HEK293 (cell line): ENCODE results near the gene GRIN2A.

ENCODE experiments used
- CTCF ChIA-PET: fragments of 350-600 bp; formaldehyde crosslinking; extraction: SDS; loops from one replicate; lab custom pipeline; 2021; ENCODE audit warnings: antibody characterized with exemption; lab: Yijun Ruan, JAX
- POLR2A ChIA-PET: fragments of 300-600 bp; formaldehyde crosslinking; extraction: SDS; loops from one replicate; lab custom pipeline; 2020; ENCODE audit warnings: antibody characterized with exemption, inconsistent platforms; lab: Yijun Ruan, JAX
- H3K27ac ChIP-seq: fragments of 200-500 bp; sonication (Bioruptor generic); 2 replicates; pipeline ENCODE4 v1.5.1; 2014; ENCODE audit warnings: low read depth, low read length, control low read depth, inconsistent platforms; ENCODE audit errors: extremely low read depth
- H3K36me3 ChIP-seq, 2 experiments: fragments of 200-500 bp in 1 of 2; sonication (Bioruptor generic) in 1 of 2; 1 replicate in 1 of 2; 2 replicates in 1 of 2; pipeline ENCODE4 v1.5.1; 2014 to 2017; ENCODE audit warnings: inconsistent platforms in 2 of 2, low read length in 2 of 2; ENCODE audit not compliant: control insufficient read depth in 2 of 2, insufficient read depth in 1 of 2
- H3K4me1 ChIP-seq: fragments of 200-500 bp; sonication (Bioruptor generic); 2 replicates; pipeline ENCODE4 v1.5.1; 2014; ENCODE audit warnings: mild to moderate bottlenecking, low read length, inconsistent platforms; ENCODE audit not compliant: control insufficient read depth, insufficient read depth
- H3K4me3 ChIP-seq: 2 replicates; pipeline ENCODE4 v1.5.1; 2011; ENCODE audit warnings: low read depth, mild to moderate bottlenecking, control low read depth, low read length, moderate library complexity
- H3K9me3 ChIP-seq: fragments of 200-500 bp; sonication (Bioruptor generic); 2 replicates; pipeline ENCODE4 v1.5.1; 2014; ENCODE audit warnings: low read depth, low read length, inconsistent platforms; ENCODE audit not compliant: control insufficient read depth, insufficient read depth
- AEBP2 ChIP-seq: fragments of 450-650 bp; formaldehyde crosslinking; IDR thresholded peaks from 2 replicates; pipeline ENCODE4 v1.5.1; 2016; ENCODE audit warnings: missing biosample characterization, missing genetic modification characterization, borderline replicate concordance
- CTCF ChIP-seq: fragments of 450-650 bp; formaldehyde crosslinking; IDR thresholded peaks from 2 replicates; pipeline ENCODE4 v1.5.1; 2016; ENCODE audit warnings: missing biosample characterization, missing genetic modification characterization
- GLI2 ChIP-seq: fragments of 450-650 bp; formaldehyde crosslinking; IDR thresholded peaks from 2 replicates; pipeline ENCODE4; 2017; ENCODE audit warnings: missing biosample characterization, missing genetic modification characterization, low read depth, borderline replicate concordance
- HOXC10 ChIP-seq: sonication (generic); formaldehyde crosslinking; IDR thresholded peaks from 2 replicates; pipeline ENCODE4 v1.8.1; 2023; ENCODE audit warnings: mild to moderate bottlenecking, missing genetic modification reagents
- PRDM2 ChIP-seq: fragments of 450-650 bp; formaldehyde crosslinking; IDR thresholded peaks from 2 replicates; pipeline ENCODE4 v1.5.1; 2016; ENCODE audit warnings: missing biosample characterization, missing genetic modification characterization, borderline replicate concordance
- PRDM6 ChIP-seq: fragments of 450-650 bp; formaldehyde crosslinking; IDR thresholded peaks from 2 replicates; pipeline ENCODE4 v1.5.1; 2017; ENCODE audit warnings: missing biosample characterization, missing genetic modification characterization
- REPIN1 ChIP-seq: fragments of 450-650 bp; formaldehyde crosslinking; IDR thresholded peaks from 2 replicates; pipeline ENCODE4 v1.5.1; 2017; ENCODE audit warnings: missing biosample characterization, missing genetic modification characterization, low read depth
- ZFHX2 ChIP-seq: fragments of 450-650 bp; formaldehyde crosslinking; conservative IDR thresholded peaks from 2 replicates; pipeline ENCODE4 v1.5.1; 2016; ENCODE audit warnings: missing biosample characterization, missing genetic modification characterization
- ZNF121 ChIP-seq: fragments of 450-650 bp; formaldehyde crosslinking; IDR thresholded peaks from 2 replicates; pipeline ENCODE4 v1.5.1; 2016; ENCODE audit warnings: missing biosample characterization, missing genetic modification characterization
- ZNF175 ChIP-seq: fragments of 450-650 bp; formaldehyde crosslinking; IDR thresholded peaks from 2 replicates; pipeline ENCODE4 v1.5.1; 2016; ENCODE audit warnings: missing biosample characterization, missing genetic modification characterization
- ZNF239 ChIP-seq: fragments of 450-650 bp; formaldehyde crosslinking; IDR thresholded peaks from 2 replicates; pipeline ENCODE4 v1.5.1; 2016; ENCODE audit warnings: missing biosample characterization, missing genetic modification characterization
- ZNF274 ChIP-seq, 2 experiments: fragments of 200-500 bp in 1 of 2; fragments of 450-650 bp in 1 of 2; sonication (Bioruptor generic) in 1 of 2; formaldehyde crosslinking in 1 of 2; IDR thresholded peaks; 2 replicates each; pipeline versions ENCODE4 v1.5.1 to v1.6.1; 2014 to 2016; ENCODE audit warnings: borderline replicate concordance in 1 of 2, inconsistent platforms in 1 of 2, low read length in 1 of 2, missing biosample characterization in 1 of 2, missing genetic modification characterization in 1 of 2
- ZNF341 ChIP-seq: fragments of 450-650 bp; formaldehyde crosslinking; IDR thresholded peaks from 2 replicates; pipeline ENCODE4; 2016; ENCODE audit warnings: low read depth, missing biosample characterization, missing genetic modification characterization
- ZNF350 ChIP-seq: fragments of 450-650 bp; formaldehyde crosslinking; IDR thresholded peaks from 2 replicates; pipeline ENCODE4 v1.5.0; 2017; ENCODE audit warnings: missing biosample characterization, mild to moderate bottlenecking, missing genetic modification characterization
- ZNF423 ChIP-seq: fragments of 450-650 bp; formaldehyde crosslinking; IDR thresholded peaks from 2 replicates; pipeline ENCODE4 v1.5.1; 2016; ENCODE audit warnings: missing biosample characterization, missing genetic modification characterization
- ZNF426 ChIP-seq: fragments of 450-650 bp; formaldehyde crosslinking; IDR thresholded peaks from 2 replicates; pipeline ENCODE4 v1.5.1; 2017; ENCODE audit warnings: missing biosample characterization, missing genetic modification characterization, mild to moderate bottlenecking, inconsistent platforms, moderate library complexity
- ZNF433 ChIP-seq: fragments of 450-650 bp; formaldehyde crosslinking; IDR thresholded peaks from 2 replicates; pipeline ENCODE4 v1.5.1; 2016; ENCODE audit warnings: missing biosample characterization, missing genetic modification characterization, low read depth
- ZNF530 ChIP-seq: fragments of 450-650 bp; formaldehyde crosslinking; IDR thresholded peaks from 2 replicates; pipeline ENCODE4 v1.5.1; 2016; ENCODE audit warnings: low read depth, missing biosample characterization, missing genetic modification characterization
- ZNF548 ChIP-seq: fragments of 450-650 bp; formaldehyde crosslinking; IDR thresholded peaks from 2 replicates; pipeline ENCODE4 v1.5.1; 2016; ENCODE audit warnings: missing biosample characterization, missing genetic modification characterization
- ZNF660 ChIP-seq: fragments of 450-650 bp; IDR thresholded peaks from 2 replicates; pipeline ENCODE4 v1.5.1; 2018; ENCODE audit warnings: missing biosample characterization, mild to moderate bottlenecking, missing genetic modification characterization
- ZNF701 ChIP-seq: fragments of 450-650 bp; formaldehyde crosslinking; IDR thresholded peaks from 2 replicates; pipeline ENCODE4 v1.5.1; 2016; ENCODE audit warnings: missing biosample characterization, missing genetic modification characterization
- ZNF768 ChIP-seq: fragments of 450-650 bp; formaldehyde crosslinking; IDR thresholded peaks from 2 replicates; pipeline ENCODE4 v1.5.1; 2018; ENCODE audit warnings: missing biosample characterization, mild to moderate bottlenecking, missing genetic modification characterization

Gene GRIN2A

GRCh38 chr16:9906218-9906617, 276.0 kb downstream of the GRIN2A start (continued):
- no peak for TF ChIP-seq ZNF433 (tag by site-specific recombination)

GRCh38 chr16:9904526-9904925, 277.7 kb downstream of the GRIN2A start:
- CTCF ChIA-PET: interaction anchor here (1.0 kb wide), 1 partner anchor 12 kb away, joined by 4 read pairs; no protein-coding TSS in a partner anchor
- H3K4me3 ChIP-seq: no peak overlapping the region
- POLR2A ChIA-PET: no interaction called here
- no peaks in the 10 kb centered on the region for H3K9me3 ChIP-seq
- H3K4me1 ChIP-seq: no peaks in the 10 kb centered on the region
- TF ChIP-seq REPIN1 (no peak), ZNF175 (tag by site-specific recombination) (no peak), ZNF701 (tag by site-specific recombination) (no peak), AEBP2 (tag by site-specific recombination) (no peak), PRDM6 (tag by site-specific recombination) (no peak), GLI2 (no peak), ZNF426 (tag by site-specific recombination) (no peak), CTCF (tag by site-specific recombination) (no peak), ZNF350 (no peak), ZNF341 (tag by site-specific recombination) (no peak)
- H3K27ac ChIP-seq: no peak overlapping the region
- no peaks in the 10 kb centered on the region for H3K36me3 ChIP-seq

- Histone ChIP-seq H3K4me3 (no peak overlapping the region), H3K9me3 (no peaks in the 10 kb centered on the region), H3K36me3 (no peaks in the 10 kb centered on the region)
- CTCF ChIA-PET: no interaction called here
- TF ChIP-seq ZNF274 (IDR thresholded peaks at IDR 0.05; ENCODE audit: low read length) (no peak), ZNF274 (tag by site-specific recombination; IDR thresholded peaks at IDR 0.05; ENCODE audit: borderline replicate concordance) (no peak), ZNF121 (tag by site-specific recombination) (no peak), ZNF768 (tag by site-specific recombination) (no peak), ZFHX2 (tag by site-specific recombination) (no peak), ZNF530 (tag by site-specific recombination) (no peak), ZNF660 (tag by site-specific recombination) (no peak), HOXC10 (CRISPR knock-in tag) (no peak), AEBP2 (tag by site-specific recombination) (no peak), ZNF423 (tag by site-specific recombination) (no peak), PRDM2 (tag by site-specific recombination) (no peak), ZNF239 (tag by site-specific recombination) (no peak), ZNF548 (tag by site-specific recombination) (no peak)
- TF ChIP-seq, all 188 proteins: peak for 0
- no peaks in the 10 kb centered on the region for H3K4me1 ChIP-seq
- POLR2A ChIA-PET: no interaction called here
- no peak overlapping the region for H3K27ac ChIP-seq
Observed at GRCh38 chr16:9900576-9900975, 281.7 kb downstream of the GRIN2A start.
